Measurements from ENCODE around the gene SRPK3. TPM values are rescaled to one million over a fixed set of nuclear protein-coding genes. Genes with fewer than 3 reads are reported as not detected.

SRPK3 gene
- total RNA-seq, 1 experiment from 2014 or later, result 0.46 TPM

DNA sequence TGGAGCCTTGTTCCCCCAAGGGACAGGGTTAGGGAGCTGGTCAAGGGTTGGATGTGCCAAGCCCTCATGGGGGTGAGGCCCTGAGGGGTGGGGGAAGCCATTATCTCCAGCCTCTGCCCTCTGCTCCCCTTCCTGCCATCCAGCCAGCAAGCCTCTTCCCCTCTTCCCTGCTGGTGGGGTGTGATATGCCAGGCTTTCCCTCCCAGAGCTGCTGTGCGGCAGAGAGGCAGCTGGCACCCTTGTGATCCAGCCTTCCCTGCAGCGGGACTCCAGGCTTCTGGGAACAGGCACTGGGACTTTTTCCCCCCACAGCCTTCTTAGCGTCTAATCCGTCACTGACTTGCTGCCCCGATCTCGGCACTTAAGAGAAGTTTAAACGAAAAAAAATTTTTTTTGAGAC, 19.9 kb downstream of the SRPK3 start:
- no TSS peak for BruUV-seq (replicated peaks)
- Histone ChIP-seq H2AFZ (no peak overlapping the region), H3K79me2 (ENCODE audit: low read depth) (peaks cover 9% of the 10 kb centered on the region), H3K27ac (no peak overlapping the region), H3K4me3 (no peak overlapping the region), H3K4me2 (no peak overlapping the region), H3K9me3 (ENCODE audit: insufficient read depth, low read depth) (no peaks in the 10 kb centered on the region), H3K4me1 (replicated peaks; ENCODE audit: insufficient read depth) (peaks cover 7% of the 10 kb centered on the region; the same call in 1 of the 2 replicates), H3F3A (ENCODE audit: insufficient read depth, low read depth) (peaks cover 5% of the 10 kb centered on the region; the same call in 1 of the 2 replicates), H3K27me3 (ENCODE audit: insufficient read depth, low read depth) (no peaks in the 10 kb centered on the region), H3K36me3 (ENCODE audit: low read depth) (no peaks in the 10 kb centered on the region), H3K9me2 (ENCODE audit: insufficient read depth) (no peaks in the 10 kb centered on the region), H4K20me1 (ENCODE audit: insufficient read depth) (no peaks in the 10 kb centered on the region)
- DNase-seq, result no peak
- intact Hi-C loops (cut with micrococcal nuclease; ENCODE audit: unreplicated experiment), result no loop called here
- ChIA-PET CTCF (interaction anchor here (0.5 to 0.6 kb wide), 2 partner anchors 150 to 163 kb away, joined by 3 read pairs; no protein-coding TSS in a partner anchor), POLR2A (ENCODE audit: unreplicated experiment) (no interaction called here)
- no peak for TF ChIP-seq CTCF (conservative IDR thresholded peaks at IDR 0.05)
- TF ChIP-seq EZH2 (IDR thresholded peaks at IDR 0.05; ENCODE audit: low read depth), result no peak

DNA sequence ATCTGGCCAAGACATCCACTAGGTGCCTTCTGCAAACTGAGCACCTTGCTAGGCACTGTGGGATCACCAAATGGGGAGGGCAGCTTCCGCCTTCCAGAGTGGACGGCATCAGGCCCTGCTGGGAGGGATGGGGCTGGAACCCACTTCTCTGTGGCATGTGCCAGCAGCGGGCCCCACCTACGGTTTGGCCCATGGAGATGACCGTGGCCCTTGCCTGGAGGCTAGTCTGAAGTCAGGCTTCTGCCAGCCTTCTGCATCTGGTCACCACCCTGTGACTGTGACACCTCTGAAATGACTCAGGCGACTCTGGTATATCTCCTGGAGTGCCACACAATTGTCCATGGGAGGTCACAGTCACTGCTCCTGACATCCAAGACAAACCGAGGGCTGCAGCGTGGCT, 20.8 kb downstream of the SRPK3 start:
- TF ChIP-seq CTCF (conservative IDR thresholded peaks at IDR 0.05) (no peak), EZH2 (IDR thresholded peaks at IDR 0.05; ENCODE audit: low read depth) (no peak)
- no peak overlapping the region for H3K4me3 ChIP-seq

DNA sequence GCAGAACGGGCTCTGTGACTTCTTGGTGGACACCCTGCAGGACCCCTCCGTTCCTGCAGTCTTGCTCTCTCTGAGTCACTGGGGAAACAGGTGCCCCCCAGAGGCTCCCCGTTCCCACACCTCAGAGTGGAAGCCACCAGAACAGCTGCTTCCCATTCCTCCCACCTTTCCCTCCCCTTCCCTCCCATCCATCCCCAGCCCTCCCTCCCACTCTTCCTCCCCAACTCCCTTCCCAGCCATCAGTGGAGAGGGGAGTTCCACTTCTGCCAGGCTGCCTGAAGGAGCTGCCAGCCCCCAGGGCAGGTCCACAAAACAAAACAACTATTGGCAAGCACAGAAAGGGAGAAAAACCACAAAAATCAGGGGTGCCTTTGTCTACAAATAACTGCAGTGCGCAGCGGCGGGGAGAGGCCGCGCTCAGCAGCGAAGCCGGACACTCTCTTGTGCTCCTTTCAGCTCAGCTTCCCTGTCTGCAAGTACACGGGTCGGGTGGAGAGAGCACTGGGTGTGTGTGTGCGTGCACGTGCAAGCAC, 21.7 kb downstream of the SRPK3 start:
- no peaks in the 10 kb centered on the region for H4K20me1 ChIP-seq (ENCODE audit: insufficient read depth)
- no peaks in the 10 kb centered on the region for H3K27me3 ChIP-seq (ENCODE audit: insufficient read depth, low read depth)
- no peaks in the 10 kb centered on the region for H3K9me3 ChIP-seq (ENCODE audit: insufficient read depth, low read depth)
- H3K27ac ChIP-seq, result no peak overlapping the region
- H3K9me2 ChIP-seq (ENCODE audit: insufficient read depth), result no peaks in the 10 kb centered on the region
- H3K36me3 ChIP-seq (ENCODE audit: low read depth), result no peaks in the 10 kb centered on the region
- H3K4me3 ChIP-seq, result no peak overlapping the region
- BruUV-seq (replicated peaks), result no TSS peak
- peaks cover 5% of the 10 kb centered on the region; the same call in 1 of the 2 replicates for H3F3A ChIP-seq (ENCODE audit: insufficient read depth, low read depth)
- no peak overlapping the region for H3K4me2 ChIP-seq
- DNase-seq, result no peak
- intact Hi-C loops (cut with micrococcal nuclease; ENCODE audit: unreplicated experiment), result no loop called here
- POLR2A ChIA-PET (ENCODE audit: unreplicated experiment), result no interaction called here
- no peak overlapping the region for H2AFZ ChIP-seq
- no peaks in the 10 kb centered on the region for H3K4me1 ChIP-seq (replicated peaks; ENCODE audit: insufficient read depth)
- no peak for TF ChIP-seq EZH2 (IDR thresholded peaks at IDR 0.05; ENCODE audit: low read depth)
- no peak for TF ChIP-seq CTCF (conservative IDR thresholded peaks at IDR 0.05)
- no peaks in the 10 kb centered on the region for H3K79me2 ChIP-seq (ENCODE audit: low read depth)
- CTCF ChIA-PET, result no interaction called here

More for the DNA sequence above, 20.8 kb downstream of the SRPK3 start:
- Histone ChIP-seq H3K4me1 (replicated peaks; ENCODE audit: insufficient read depth) (no peaks in the 10 kb centered on the region), H3K9me2 (ENCODE audit: insufficient read depth) (no peaks in the 10 kb centered on the region), H4K20me1 (ENCODE audit: insufficient read depth) (no peaks in the 10 kb centered on the region), H3F3A (ENCODE audit: insufficient read depth, low read depth) (peaks cover 5% of the 10 kb centered on the region; the same call in 1 of the 2 replicates), H2AFZ (no peak overlapping the region), H3K79me2 (ENCODE audit: low read depth) (0 out of 2 replicates have a peak, but pooled peaks cover under 1% of the 10 kb centered on the region), H3K9me3 (ENCODE audit: insufficient read depth, low read depth) (no peaks in the 10 kb centered on the region), H3K27ac (no peak overlapping the region), H3K36me3 (ENCODE audit: low read depth) (no peaks in the 10 kb centered on the region), H3K27me3 (ENCODE audit: insufficient read depth, low read depth) (no peaks in the 10 kb centered on the region), H3K4me2 (no peak overlapping the region)
- BruUV-seq (replicated peaks), result no TSS peak
- ChIA-PET POLR2A (ENCODE audit: unreplicated experiment) (no interaction called here), CTCF (interaction anchor here (0.6 kb wide), 2 partner anchors 17 to 149 kb away, joined by 3 read pairs; no protein-coding TSS in a partner anchor)
- intact Hi-C loops (cut with micrococcal nuclease; ENCODE audit: unreplicated experiment), result no loop called here
- DNase-seq, result peak; percentile 33 to 47

Data from PC-9 (cell line).